A549 (cell line): ENCODE measurements around the gene SPAG9. TPM values are rescaled to one million over a fixed set of nuclear protein-coding genes. Genes with fewer than 3 reads are reported as not detected.

ENCODE experiments used
- ATAC-seq, 2 experiments: fragments of 200-7000 bp in 1 of 2; fragments of >200 bp in 1 of 2; cut with Nextera tagmentation in 1 of 2; cut with Tn5 transposase in 1 of 2; 3 replicates each; pipeline versions ENCODE4 v1.8.0 to v1.9.1; 2018 to 2020; ENCODE audit warnings: mild to moderate bottlenecking in 1 of 2, moderate library complexity in 1 of 2
- CTCF ChIA-PET: fragments of 300-600 bp; sonication (Branson Sonifier 250); formaldehyde crosslinking; extraction: SDS; loops from one replicate; lab custom pipeline; 2021; ENCODE audit warnings: antibody characterized with exemption, inconsistent platforms; lab: Yijun Ruan, JAX
- POLR2A ChIA-PET: fragments of 350-600 bp; formaldehyde crosslinking; extraction: SDS; loops from one replicate; lab custom pipeline; 2021; ENCODE audit warnings: antibody characterized with exemption, inconsistent platforms; lab: Yijun Ruan, JAX
- DNase-seq, 2 experiments: peaks; one replicate each; pipeline versions ENCODE4 v3.0.0 to v3.0.0-alpha.2; 2011 to 2016; ENCODE audit warnings: low read depth in 1 of 2, low spot score in 1 of 2
- FAIRE-seq: peaks from 2 replicates; lab custom pipeline; 2011; peaks lifted over from hg19 to GRCh38; lab: Jason Lieb, UNC
- H3K27ac ChIP-seq, 2 experiments: fragments of >200 bp; sonication (Bioruptor Twin); formaldehyde crosslinking; 3 replicates each; pipeline ENCODE4 v1.5.1; 2016 to 2017
- H3K4me1 ChIP-seq: fragments of >200 bp; sonication (Bioruptor Twin); formaldehyde crosslinking; 3 replicates; pipeline ENCODE4 v1.6.1; 2016
- H3K4me2 ChIP-seq: fragments of >200 bp; sonication (Bioruptor Twin); formaldehyde crosslinking; 3 replicates; pipeline ENCODE4 v1.6.1; 2016
- H3K4me3 ChIP-seq: fragments of >200 bp; sonication (Bioruptor Twin); formaldehyde crosslinking; 3 replicates; pipeline ENCODE4 v1.5.1; 2016
- H3K9me3 ChIP-seq: fragments of >200 bp; sonication (Bioruptor Twin); formaldehyde crosslinking; 3 replicates; pipeline ENCODE4 v1.6.1; 2016
- ATOH8 ChIP-seq: fragments of 250-450 bp; sonication (Bioruptor Pico); IDR thresholded peaks from 2 replicates; pipeline ENCODE4 v1.5.0; 2020; ENCODE audit warnings: low read depth, mild to moderate bottlenecking, moderate library complexity
- BHLHE40 ChIP-seq: IDR thresholded peaks from 2 replicates; pipeline ENCODE4 v1.6.1; 2012; ENCODE audit warnings: low read depth, low read length, inconsistent platforms
- CBX2 ChIP-seq: fragments of 200-600 bp; sonication (generic); IDR thresholded peaks from 2 replicates; pipeline ENCODE4 v1.6.1; 2016; ENCODE audit warnings: low read depth, mild to moderate bottlenecking, borderline replicate concordance
- CTCF ChIP-seq: fragments of >200 bp; sonication (Bioruptor Twin); formaldehyde crosslinking; IDR thresholded peaks from 3 replicates; pipeline ENCODE4 v1.5.1; 2016
- ELK1 ChIP-seq: fragments of 150-350 bp; IDR thresholded peaks from 2 replicates; pipeline ENCODE4 v1.6.1; 2014; ENCODE audit warnings: low read depth, mild to moderate bottlenecking, low read length
- EP300 ChIP-seq, 2 experiments: fragments of >200 bp; sonication (Bioruptor Twin); formaldehyde crosslinking; IDR thresholded peaks; 2 replicates in 1 of 2; 3 replicates in 1 of 2; pipeline ENCODE4 v1.6.1; 2016 to 2017
- FOXS1 ChIP-seq: fragments of 250-450 bp; sonication (Bioruptor Pico); IDR thresholded peaks from 2 replicates; pipeline ENCODE4 v1.5.0; 2020; ENCODE audit warnings: mild to moderate bottlenecking, moderate library complexity
- HOXB5 ChIP-seq: fragments of 250-450 bp; sonication (Bioruptor Pico); IDR thresholded peaks from 2 replicates; pipeline ENCODE4 v1.5.0; 2020; ENCODE audit warnings: mild to moderate bottlenecking, moderate library complexity
- JUN ChIP-seq, 2 experiments: fragments of >200 bp; sonication (Bioruptor Twin); formaldehyde crosslinking; IDR thresholded peaks; 2 replicates in 1 of 2; 3 replicates in 1 of 2; pipeline ENCODE4 v1.6.1; 2016 to 2017
- KDM5A ChIP-seq: fragments of 200-600 bp; sonication (generic); IDR thresholded peaks from 2 replicates; pipeline ENCODE4 v1.6.1; 2016; ENCODE audit warnings: antibody characterized with exemption, mild to moderate bottlenecking
- MYC ChIP-seq: IDR thresholded peaks from 2 replicates; pipeline ENCODE4 v1.6.1; 2012; ENCODE audit warnings: mild to moderate bottlenecking, inconsistent platforms, low read length, improper control_type of control experiment, borderline replicate concordance
- PHF8 ChIP-seq: fragments of 200-600 bp; sonication (generic); IDR thresholded peaks from 2 replicates; pipeline ENCODE4 v1.6.1; 2016; ENCODE audit warnings: low read depth, mild to moderate bottlenecking, antibody characterized with exemption, moderate library complexity, borderline replicate concordance
- RAD21 ChIP-seq, 2 experiments: fragments of >200 bp in 1 of 2; sonication (Bioruptor Twin) in 1 of 2; formaldehyde crosslinking in 1 of 2; IDR thresholded peaks in 1 of 2; conservative IDR thresholded peaks in 1 of 2; 2 replicates in 1 of 2; 3 replicates in 1 of 2; pipeline ENCODE4 v1.6.1; 2012 to 2018; ENCODE audit warnings: inconsistent platforms in 1 of 2
- RCOR1 ChIP-seq: fragments of 150-350 bp; IDR thresholded peaks from 2 replicates; pipeline ENCODE4 v1.6.1; 2014; ENCODE audit warnings: antibody characterized with exemption, low read length, low read depth
- SMC3 ChIP-seq: fragments of >200 bp; sonication (Bioruptor Twin); formaldehyde crosslinking; IDR thresholded peaks from 3 replicates; pipeline ENCODE4 v1.6.1; 2018; ENCODE audit warnings: inconsistent platforms
- SREBF2 ChIP-seq: fragments of 450-650 bp; IDR thresholded peaks from 2 replicates; pipeline ENCODE4 v1.6.1; 2014; ENCODE audit warnings: mild to moderate bottlenecking, moderate library complexity
- TFCP2L1 ChIP-seq: fragments of 250-450 bp; sonication (Bioruptor Pico); IDR thresholded peaks from 2 replicates; pipeline ENCODE4 v1.5.0; 2021; ENCODE audit warnings: mild to moderate bottlenecking
- TP53 ChIP-seq: fragments of 250-450 bp; sonication (Bioruptor Pico); IDR thresholded peaks from 2 replicates; pipeline ENCODE4 v1.5.0; 2021; ENCODE audit warnings: mild to moderate bottlenecking, moderate library complexity
- ZNF302 ChIP-seq: fragments of 250-450 bp; sonication (Bioruptor Pico); IDR thresholded peaks from 2 replicates; pipeline ENCODE4 v1.9.0; 2021; ENCODE audit warnings: inconsistent platforms, mild to moderate bottlenecking, moderate library complexity
- whole genome bisulfite sequencing: methylation state at CpG from one replicate; pipeline ENCODE4 v1.1.6; 2017; ENCODE audit errors: missing lambda C conversion rate; 5-methylcytosine and 5-hydroxymethylcytosine counted together
- polyA plus RNA-seq, 4 experiments: library from polyadenylated mRNA; depleted of rRNA in 3 of 4; stranded (reverse); fragments of >200 nt; fragmentation: RNase III in 1 of 4; extraction: RNeasy Plus Mini Kit Qiagen cat#74134 plus additional on column Dnase treatment in 1 of 4; gene quantifications; 2 replicates in 3 of 4; 3 replicates in 1 of 4; pipeline ENCODE4 v1.2.3, GENCODE V29; 2011 to 2017

The SPAG9 gene
- polyA plus RNA-seq, 2 of the 4 experiments (the other 2 are of a cell fraction) = 69.0 to 71.1 TPM

- H3K9me3 ChIP-seq = no peaks in the 10 kb centered on the region
- ATAC-seq (peak; percentile 40 to 67), FAIRE-seq (no peak)
- TF ChIP-seq SREBF2 = no peak
- TF ChIP-seq JUN (IDR thresholded peaks at IDR 0.05) = no peak; a peak in 1 of 5 replicates
- TF ChIP-seq CBX2 = no peak
- TF ChIP-seq HOXB5 = peak; percentile 1; the same call in 1 of the 2 replicates
- TF ChIP-seq EP300 (IDR thresholded peaks at IDR 0.05) = no peak
- no peak for TF ChIP-seq ZNF302 (CRISPR knock-in tag)
- 0 out of 2 replicates have a peak, but pooled peaks have one; percentile 4 for TF ChIP-seq BHLHE40
- no peak for TF ChIP-seq TP53 (CRISPR knock-in tag)
- TF ChIP-seq RAD21 (conservative IDR thresholded peaks at IDR 0.05 in 1 of 2, IDR thresholded peaks at IDR 0.05 in 1 of 2) = peak in 1 of 2 experiments; percentile 31; a peak in 1 of 5 replicates
- TF ChIP-seq ELK1 = no peak
- no peak for TF ChIP-seq MYC
- TF ChIP-seq PHF8 = no peak
- TF ChIP-seq KDM5A = no peak
- TF ChIP-seq TFCP2L1 (CRISPR knock-in tag) = peak; percentile 74; the same call in 1 of the 2 replicates
- TF ChIP-seq ATOH8 = no peak
- no peak for TF ChIP-seq RCOR1
- TF ChIP-seq FOXS1 (CRISPR knock-in tag) = no peak
- peak; percentile 48; the same call in 2 of the 3 replicates for TF ChIP-seq SMC3
- TF ChIP-seq CTCF = peak; percentile 86
- TF ChIP-seq, all 56 proteins: peak for 6
- WGBS = 9% methylated on average over 42 of the region's 42 CpGs
- ChIA-PET CTCF (interaction anchor here (0.7 to 3.3 kb wide), 6 partner anchors 11 to 674 kb away, joined by 3 to 20 read pairs (median 5); partner anchors contain the start of gene SPAG9), POLR2A (interaction anchor here (2.0 kb wide), 1 partner anchor 14 kb away, joined by 10 read pairs; the partner anchor contains the start of gene NME1)
- DNase-seq = peak; percentile 62 to 95
- Histone ChIP-seq H3K4me1 (peaks cover 21% of the 10 kb centered on the region), H3K4me2 (peak overlapping the region; percentile 96), H3K27ac (peak overlapping the region; percentile 94), H3K4me3 (peak overlapping the region; percentile 88)
Measured at GRCh38 chr17:51166987-51167931, 46.6 kb upstream of the SPAG9 start.
